GM10248 (cell line): ENCODE results near the gene DENR.

Experiments
- CTCF ChIA-PET: fragments of 300-600 bp; sonication (Branson Sonifier 250); formaldehyde crosslinking; extraction: SDS; loops from one replicate; lab custom pipeline; 2021; ENCODE audit warnings: antibody characterized with exemption; lab: Yijun Ruan, JAX
- POLR2A ChIA-PET: fragments of 350-650 bp; sonication (Branson Sonifier 250); formaldehyde crosslinking; extraction: SDS; loops from one replicate; lab custom pipeline; 2020; ENCODE audit warnings: antibody characterized with exemption; lab: Yijun Ruan, JAX
- DNase-seq: peaks from one replicate; pipeline ENCODE4 v3.0.0; 2012; ENCODE audit errors: extremely low spot score
- CTCF ChIP-seq: IDR thresholded peaks from 2 replicates; pipeline ENCODE4 v1.5.1; 2012; ENCODE audit warnings: mild to moderate bottlenecking, low read depth; ENCODE audit errors: extremely low read depth, missing control alignments, control extremely low read depth

Gene DENR

GRCh38 chr12:122730215-122731014, 22.2 kb upstream of the DENR start, which contains the start of gene HCAR1:
Gene HCAR1 (minus strand): TSS chr12:122730844. CDS start chr12:122730339, 505 bp downstream.
- DNase-seq, result no peak
- TF ChIP-seq CTCF, result no peak
- CTCF ChIA-PET, result no interaction called here
- POLR2A ChIA-PET, result no interaction called here

GRCh38 chr12:122732170-122732569, 20.5 kb upstream of the DENR start:
- CTCF ChIA-PET, result interaction anchor here (0.9 kb wide), 1 partner anchor 13 kb away, joined by 3 read pairs; no protein-coding TSS in a partner anchor

GRCh38 chr12:122732611-122733010, 20.0 kb upstream of the DENR start:
- no peak for DNase-seq
- ChIA-PET POLR2A (no interaction called here), CTCF (interaction anchor here (0.9 to 1.0 kb wide), 2 partner anchors 13 to 334 kb away, joined by 3 read pairs; no protein-coding TSS in a partner anchor)

More at GRCh38 chr12:122732170-122732569, 20.5 kb upstream of the DENR start:
- no peak for TF ChIP-seq CTCF
- POLR2A ChIA-PET, result interaction anchor here (0.6 kb wide), 1 partner anchor 19 kb away, joined by 3 read pairs; no protein-coding TSS in a partner anchor
- DNase-seq, result no peak

GRCh38 chr12:122738571-122738970, 14.1 kb upstream of the DENR start:
- ChIA-PET POLR2A (interaction anchor here (0.5 kb wide), 1 partner anchor 1090 kb away, joined by 3 read pairs; no protein-coding TSS in a partner anchor), CTCF (interaction anchor here (1.3 kb wide), 1 partner anchor 11 kb away, joined by 4 read pairs; no protein-coding TSS in a partner anchor)
- no peak for DNase-seq
- TF ChIP-seq CTCF, result no peak

More at GRCh38 chr12:122732611-122733010, 20.0 kb upstream of the DENR start:
- TF ChIP-seq CTCF, result no peak

GRCh38 chr12:122740351-122740750, 12.3 kb upstream of the DENR start:
- TF ChIP-seq CTCF, result no peak
- CTCF ChIA-PET, result no interaction called here
- no peak for DNase-seq
- POLR2A ChIA-PET, result no interaction called here

- no peak for DNase-seq
- ChIA-PET CTCF (no interaction called here), POLR2A (no interaction called here)
- TF ChIP-seq CTCF, result no peak
Observed at GRCh38 chr12:122743895-122744525, 8.6 kb upstream of the DENR start.
